Fibroblast of lung (primary cell): ENCODE results near the gene GRIA1. TPM values are rescaled to one million over a fixed set of nuclear protein-coding genes. Genes with fewer than 3 reads are reported as not detected.

Experiments used
- DNase-seq, 2 donors: peaks; one replicate each; pipeline versions ENCODE4 v3.0.0 to v3.0.0-alpha.2; 2010; ENCODE audit warnings: low read depth in 2 of 2
- H2AFZ ChIP-seq: 2 replicates; pipeline ENCODE4 v1.5.1; 2012; ENCODE audit warnings: low read length, control low read depth, inconsistent platforms
- H3K27ac ChIP-seq: 2 replicates; pipeline ENCODE4 v1.5.1; 2011; ENCODE audit warnings: low read length, control low read depth; ENCODE audit not compliant: insufficient read depth
- H3K27me3 ChIP-seq: 2 replicates; pipeline ENCODE4 v1.5.1; 2011; ENCODE audit warnings: mild to moderate bottlenecking, low read length; ENCODE audit not compliant: control insufficient read depth, insufficient read depth
- H3K36me3 ChIP-seq: 2 replicates; pipeline ENCODE4 v1.5.1; 2011; ENCODE audit warnings: low read length; ENCODE audit not compliant: control insufficient read depth, insufficient read depth
- H3K4me1 ChIP-seq: 2 replicates; pipeline ENCODE4 v1.5.1; 2011; ENCODE audit warnings: low read length; ENCODE audit not compliant: control insufficient read depth, insufficient read depth; ENCODE audit errors: extremely low read depth
- H3K4me2 ChIP-seq: 2 replicates; pipeline ENCODE4 v1.5.1; 2011; ENCODE audit warnings: low read length, control low read depth; ENCODE audit not compliant: insufficient read depth; ENCODE audit errors: extremely low read depth
- H3K4me3 ChIP-seq, 4 experiments: fragments of 200-600 bp in 1 of 4; sonication (generic) in 1 of 4; replicated peaks in 1 of 4; 2 replicates each; pipeline ENCODE4 v1.5.1; 2011 to 2016; ENCODE audit warnings: low read length in 4 of 4, low read depth in 3 of 4, mild to moderate bottlenecking in 3 of 4, control low read depth in 2 of 4, inconsistent platforms in 1 of 4, mixed read lengths in 1 of 4; ENCODE audit not compliant: insufficient read depth in 1 of 4; ENCODE audit errors: control extremely low read depth in 1 of 4
- H3K79me2 ChIP-seq: 2 replicates; pipeline ENCODE4 v1.5.1; 2012; ENCODE audit warnings: mild to moderate bottlenecking, low read length, inconsistent platforms; ENCODE audit not compliant: control insufficient read depth, insufficient read depth
- H3K9ac ChIP-seq: 2 replicates; pipeline ENCODE4 v1.5.1; 2011; ENCODE audit warnings: mild to moderate bottlenecking, low read length, control low read depth; ENCODE audit not compliant: insufficient read depth
- H3K9me3 ChIP-seq: 2 replicates; pipeline ENCODE4 v1.5.1; 2012; ENCODE audit warnings: low read depth, low read length; ENCODE audit not compliant: control insufficient read depth, insufficient read depth
- H4K20me1 ChIP-seq: 2 replicates; pipeline ENCODE4 v1.5.1; 2011; ENCODE audit warnings: low read length; ENCODE audit not compliant: control insufficient read depth, insufficient read depth; ENCODE audit errors: extremely low read depth
- CTCF ChIP-seq, 2 donors: IDR thresholded peaks in 1 of 2; conservative IDR thresholded peaks in 1 of 2; 1 replicate in 1 of 2; 2 replicates in 1 of 2; pipeline ENCODE4 v1.5.1; 2011 to 2012; ENCODE audit warnings: low read length in 2 of 2, control low read depth in 1 of 2, inconsistent platforms in 1 of 2, low read depth in 1 of 2, mild to moderate bottlenecking in 1 of 2
- EZH2 ChIP-seq: IDR thresholded peaks from 2 replicates; pipeline ENCODE4 v1.5.1; 2012; ENCODE audit warnings: low read length, control low read depth, mild to moderate bottlenecking; ENCODE audit errors: missing control alignments
- polyA plus RNA-seq, 2 donors: library from polyadenylated mRNA; depleted of rRNA in 1 of 2; stranded (reverse) in 1 of 2; unstranded in 1 of 2; fragments of >200 nt; gene quantifications; 2 replicates each; pipeline ENCODE4 v1.2.1, GENCODE V29; 2011 to 2012; ENCODE audit warnings: missing spikeins in 1 of 2
- total RNA-seq: library from RNA; depleted of rRNA; stranded (reverse); fragments of >200 nt; gene quantifications from 2 replicates; pipeline ENCODE4 v1.2.1, GENCODE V29; 2014

The GRIA1 gene
- total and polyA plus RNA-seq, 2 donors (not counting 1 experiment from before 2014, with no cell fraction given): 2.0 to 4.5 TPM

GRCh38 chr5:153752890-153753289 lies 262.4 kb downstream of the GRIA1 start:
- Histone ChIP-seq H3K36me3 (no peaks in the 10 kb centered on the region), H2AFZ (no peak overlapping the region), H4K20me1 (no peaks in the 10 kb centered on the region), H3K9me3 (no peaks in the 10 kb centered on the region), H3K9ac (no peak overlapping the region), H3K4me2 (no peak overlapping the region), H3K79me2 (no peaks in the 10 kb centered on the region), H3K4me3 (no peak overlapping the region), H3K4me1 (no peaks in the 10 kb centered on the region), H3K27me3 (no peaks in the 10 kb centered on the region), H3K27ac (no peak overlapping the region)
- no peak for TF ChIP-seq EZH2
- no peak for TF ChIP-seq CTCF (conservative IDR thresholded peaks at IDR 0.05 in 1 of 2, IDR thresholded peaks at IDR 0.05 in 1 of 2; ENCODE audit: low read depth in 1 of 2, low read length in 2 of 2)
- peak in 1 of 2 donors; percentile 33 for DNase-seq

- Histone ChIP-seq H3K4me1 (no peaks in the 10 kb centered on the region), H3K9ac (no peak overlapping the region), H3K27ac (no peak overlapping the region), H3K79me2 (no peaks in the 10 kb centered on the region), H3K4me3 (no peak overlapping the region), H3K27me3 (no peaks in the 10 kb centered on the region), H3K4me2 (no peak overlapping the region), H3K36me3 (no peaks in the 10 kb centered on the region), H4K20me1 (no peaks in the 10 kb centered on the region), H3K9me3 (no peaks in the 10 kb centered on the region), H2AFZ (no peak overlapping the region)
- peak in 1 of 2 donors; percentile 48 for DNase-seq
- TF ChIP-seq CTCF (conservative IDR thresholded peaks at IDR 0.05 in 1 of 2, IDR thresholded peaks at IDR 0.05 in 1 of 2; ENCODE audit: low read depth in 1 of 2, low read length in 2 of 2) (no peak), EZH2 (no peak)
These were observed 263.4 kb downstream of the GRIA1 start for GRCh38 chr5:153753645-153754432.

GRCh38 chr5:153755913-153756500 lies 265.5 kb downstream of the GRIA1 start:
- H3K4me2 ChIP-seq: no peak overlapping the region
- H3K9me3 ChIP-seq: no peaks in the 10 kb centered on the region
- no peaks in the 10 kb centered on the region for H3K36me3 ChIP-seq
- H3K4me3 ChIP-seq: no peak overlapping the region
- no peak overlapping the region for H3K27ac ChIP-seq
- H4K20me1 ChIP-seq: no peaks in the 10 kb centered on the region
- H3K27me3 ChIP-seq: no peaks in the 10 kb centered on the region
- no peak overlapping the region for H3K9ac ChIP-seq
- H2AFZ ChIP-seq: no peak overlapping the region
- TF ChIP-seq CTCF (conservative IDR thresholded peaks at IDR 0.05 in 1 of 2, IDR thresholded peaks at IDR 0.05 in 1 of 2; ENCODE audit: low read depth in 1 of 2, low read length in 2 of 2) (no peak), EZH2 (no peak)
- H3K79me2 ChIP-seq: no peaks in the 10 kb centered on the region
- peak in 1 of 2 donors; percentile 1 for DNase-seq
- no peaks in the 10 kb centered on the region for H3K4me1 ChIP-seq
